GM18520 (cell line): ENCODE measurements around the gene ANKAR.
"Not testable (repeated sequence)": the region's sequence is repeated elsewhere in the genome, so short reads cannot be mapped to it uniquely, and the experiment has no call there.

ENCODE experiments used
- ATAC-seq: cut with Tn5 transposase; IDR thresholded peaks from one replicate; pipeline ENCODE4 v1.9.1; 2021; ENCODE audit not compliant: unreplicated experiment

The ANKAR gene

DNA sequence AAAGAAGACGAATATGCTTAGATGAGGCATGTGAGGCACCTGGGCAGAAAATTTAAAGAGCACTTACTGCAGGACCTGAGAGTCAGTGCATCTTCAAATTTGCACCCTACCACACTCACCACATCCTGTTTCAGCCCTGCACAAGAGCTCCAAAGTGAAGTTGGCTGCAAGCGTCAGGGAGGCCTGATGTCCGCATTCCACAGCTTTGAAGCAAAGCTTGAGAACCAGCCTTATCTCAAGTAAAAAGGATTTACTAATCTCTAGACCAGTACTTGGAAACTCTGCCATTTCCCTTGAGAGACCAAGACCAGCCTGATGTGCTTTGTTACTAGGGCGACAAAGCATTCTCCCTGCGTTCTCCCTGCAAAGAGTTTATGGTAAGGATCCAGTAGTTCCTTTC lies 16.6 kb upstream of the ANKAR start:
- peak; percentile 18 for ATAC-seq

DNA sequence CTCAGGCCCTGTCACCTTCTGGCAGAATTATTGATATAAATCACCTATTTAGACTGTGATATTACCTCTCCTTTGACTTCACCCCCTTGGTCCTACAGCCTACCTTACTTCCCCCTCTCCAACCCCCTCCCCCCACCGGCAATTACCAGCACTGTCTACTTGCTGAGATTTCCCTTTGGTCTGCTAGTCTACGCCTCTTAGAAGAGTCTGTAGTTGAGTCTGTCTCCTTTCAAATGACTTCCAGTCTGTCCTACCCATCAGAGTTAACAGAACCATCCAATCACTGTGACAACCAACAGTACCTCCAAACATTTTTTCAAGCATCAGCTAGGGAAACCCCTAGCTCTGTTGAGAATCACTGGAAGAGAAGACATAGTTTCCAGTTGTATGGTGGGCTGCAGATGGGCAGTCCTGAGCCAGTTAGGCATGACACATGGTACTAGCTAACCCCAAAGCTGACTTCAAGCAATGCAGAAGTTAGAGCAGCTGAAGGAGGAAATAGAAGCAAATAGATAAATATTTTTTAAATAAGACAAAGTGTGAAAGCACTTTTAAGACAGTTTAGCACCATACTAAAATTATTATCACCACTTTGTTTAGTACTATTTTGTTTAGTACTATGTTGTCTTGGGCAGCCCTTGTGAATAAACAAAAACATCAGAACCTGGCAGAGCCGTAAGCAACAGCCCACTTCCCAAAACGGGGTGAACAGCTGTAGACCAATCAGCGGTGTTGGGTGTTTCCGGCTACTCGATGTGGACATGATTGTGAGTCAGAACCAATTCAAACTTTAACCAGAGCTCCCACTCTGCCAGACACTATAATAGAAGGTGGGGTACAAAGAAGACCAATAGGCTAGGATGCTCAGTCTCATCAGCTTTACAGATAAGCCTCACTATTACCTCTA lies 15.9 kb upstream of the ANKAR start:
- ATAC-seq: no peak

DNA sequence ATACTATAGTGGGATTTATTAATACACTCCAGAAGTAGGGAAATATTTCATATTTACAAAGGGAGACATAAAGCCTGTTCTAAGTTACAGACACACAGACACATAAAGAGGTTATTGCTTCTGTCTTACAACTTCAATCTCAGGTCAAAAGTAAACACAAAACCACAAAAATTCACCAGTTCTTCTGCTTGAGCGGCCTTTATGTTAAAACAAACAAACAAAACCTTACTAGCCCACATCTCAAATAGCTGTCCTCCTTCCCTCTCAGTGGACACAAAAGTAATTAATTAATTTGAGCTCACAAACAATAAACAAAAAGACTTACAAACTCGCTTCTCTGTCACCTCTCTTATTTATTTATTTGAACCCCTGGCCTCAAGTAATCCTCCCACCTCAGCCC lies 14.7 kb upstream of the ANKAR start:
- no peak for ATAC-seq

DNA sequence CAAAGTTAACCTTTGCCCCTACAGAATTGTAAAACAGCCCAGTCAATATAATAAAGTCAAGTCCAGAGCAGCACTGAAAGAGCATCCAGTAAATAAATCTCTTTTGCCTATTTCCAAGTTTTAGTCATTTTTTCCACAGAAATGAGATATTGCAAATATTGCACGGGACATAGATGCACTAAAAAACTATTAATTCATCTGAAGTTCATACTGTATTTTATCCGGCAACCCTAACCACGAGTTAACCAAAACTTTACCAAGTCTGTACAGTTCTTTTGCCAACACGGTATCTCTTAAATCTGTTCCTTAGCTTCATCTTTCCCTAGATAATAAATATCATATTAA lies 13.7 kb upstream of the ANKAR start:
- ATAC-seq: no peak

DNA sequence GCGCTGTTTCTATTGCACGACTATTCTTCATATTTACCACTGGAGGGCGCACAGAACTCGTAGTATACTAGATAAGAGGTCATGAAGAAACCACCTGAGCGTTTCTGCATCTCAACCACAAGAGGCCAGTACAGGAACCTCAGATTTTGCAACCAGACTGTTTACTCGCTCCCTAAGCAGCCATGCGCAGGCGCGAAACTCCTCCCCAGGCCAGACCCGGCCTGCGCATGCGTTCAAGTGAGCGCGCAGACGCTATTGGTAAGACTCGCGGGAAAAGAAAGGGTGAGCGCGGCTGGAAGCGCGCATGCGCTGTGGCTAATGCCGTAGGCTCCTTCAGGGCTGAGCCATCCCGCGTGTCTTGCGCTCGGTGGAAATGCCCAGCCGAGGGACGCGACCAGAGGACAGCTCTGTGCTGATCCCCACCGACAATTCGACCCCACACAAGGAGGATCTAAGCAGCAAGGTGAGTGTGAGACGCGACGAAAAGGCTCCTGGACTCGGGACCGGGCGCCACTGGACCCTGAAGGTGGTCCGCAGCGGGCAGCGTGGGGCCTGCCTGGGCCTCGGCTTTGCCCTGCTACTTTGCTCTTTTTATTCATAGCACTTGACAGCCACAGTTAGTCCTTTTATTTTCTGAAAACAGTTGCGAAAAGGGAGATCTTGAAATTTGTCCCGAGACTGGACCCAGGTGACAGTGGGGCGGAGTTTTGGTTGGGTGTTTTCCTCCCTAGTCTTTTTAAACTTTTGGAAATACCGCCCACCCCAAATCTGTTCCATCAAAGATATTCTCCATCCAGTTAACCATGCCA lies 13.1 kb upstream of the ANKAR start, which contains the start of gene ASNSD1:
Gene ASNSD1 (plus strand): TSS at position 312 of the 809 bp plus-strand sequence. CDS start 4,674 bp downstream, outside the sequence.
- peak; percentile 96 for ATAC-seq

DNA sequence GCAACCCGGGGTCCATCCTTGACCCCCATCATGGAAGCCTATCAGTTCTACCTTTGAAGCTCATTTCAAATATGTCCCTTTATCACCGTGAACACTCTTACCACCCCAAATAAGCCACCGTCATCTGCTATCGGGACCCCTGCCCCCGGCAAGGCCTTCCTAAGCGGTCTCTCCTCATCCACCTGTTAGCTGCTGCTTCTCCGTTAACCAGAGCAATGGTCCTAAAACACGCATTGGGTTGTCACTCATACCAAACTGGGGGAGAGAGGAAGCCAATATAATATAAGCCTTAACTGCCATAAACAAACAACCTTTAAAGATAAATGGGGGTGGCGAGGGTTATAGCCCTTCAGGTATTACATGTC lies 12.5 kb upstream of the ANKAR start:
- no peak for ATAC-seq

DNA sequence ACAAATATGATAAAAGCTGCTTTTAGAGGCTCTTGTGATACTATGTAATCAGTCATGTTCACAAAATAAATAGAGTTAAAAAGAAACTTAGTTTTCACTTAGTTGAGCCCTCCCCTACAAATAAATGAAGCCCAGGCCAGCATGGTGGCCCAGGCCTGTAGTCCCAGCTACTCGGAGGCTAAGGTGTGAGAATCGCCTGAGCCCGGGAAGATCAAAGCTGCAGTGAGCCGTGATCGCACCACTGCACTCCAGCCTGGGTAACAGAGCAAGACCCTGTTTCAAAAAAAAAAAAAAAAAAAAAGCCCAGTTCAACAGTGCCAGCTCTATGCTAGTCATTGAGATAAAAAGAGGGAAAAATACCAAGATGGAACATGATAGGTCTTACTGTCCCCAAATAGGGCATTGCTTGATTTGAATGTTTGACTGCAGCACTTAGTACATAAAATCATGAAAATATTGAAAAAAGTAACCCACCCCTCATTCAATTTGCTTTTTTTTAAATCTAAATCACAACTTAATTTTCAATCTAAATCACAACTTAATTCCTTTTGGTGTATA lies 11.7 kb upstream of the ANKAR start:
- ATAC-seq: no peak

DNA sequence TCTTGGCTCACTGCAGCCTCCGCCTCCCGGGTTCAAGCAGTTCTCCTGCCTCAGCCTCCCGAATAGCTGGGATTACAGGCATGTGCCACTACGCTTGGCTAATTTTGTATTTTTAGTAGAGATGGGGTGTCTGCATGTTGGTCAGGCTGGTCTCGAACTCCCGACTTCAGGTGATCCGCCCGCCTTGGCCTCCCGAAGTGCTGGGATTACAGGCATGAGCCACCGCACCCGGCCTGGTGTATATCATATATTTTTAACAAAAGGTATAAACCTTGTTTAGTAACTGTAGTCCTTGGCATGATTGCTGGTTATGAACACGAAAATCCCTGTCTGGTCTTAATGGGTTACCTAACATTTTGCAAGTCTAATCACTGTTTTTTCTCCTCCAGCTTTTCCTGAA lies 11.2 kb upstream of the ANKAR start:
- ATAC-seq: not testable (repeated sequence)

DNA sequence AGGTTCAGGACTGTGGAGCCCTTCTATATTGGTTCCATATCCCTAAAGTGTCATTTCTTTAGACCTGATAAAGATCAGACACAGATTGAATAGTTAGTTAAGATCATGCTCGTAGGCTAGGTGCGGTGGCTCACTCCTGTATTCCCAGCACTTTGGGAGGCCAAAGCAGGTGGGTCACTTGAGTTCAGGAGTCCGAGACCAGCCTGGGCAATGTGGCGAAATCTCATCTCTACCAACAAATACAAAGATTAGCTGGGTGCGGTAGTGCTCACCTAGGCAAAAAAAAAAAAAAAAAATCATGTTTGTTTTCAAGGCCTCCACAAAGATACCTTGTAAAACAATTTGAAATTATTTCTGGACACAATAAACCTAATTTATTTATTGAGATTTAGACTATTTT lies 4.6 kb upstream of the ANKAR start:
- ATAC-seq: no peak

DNA sequence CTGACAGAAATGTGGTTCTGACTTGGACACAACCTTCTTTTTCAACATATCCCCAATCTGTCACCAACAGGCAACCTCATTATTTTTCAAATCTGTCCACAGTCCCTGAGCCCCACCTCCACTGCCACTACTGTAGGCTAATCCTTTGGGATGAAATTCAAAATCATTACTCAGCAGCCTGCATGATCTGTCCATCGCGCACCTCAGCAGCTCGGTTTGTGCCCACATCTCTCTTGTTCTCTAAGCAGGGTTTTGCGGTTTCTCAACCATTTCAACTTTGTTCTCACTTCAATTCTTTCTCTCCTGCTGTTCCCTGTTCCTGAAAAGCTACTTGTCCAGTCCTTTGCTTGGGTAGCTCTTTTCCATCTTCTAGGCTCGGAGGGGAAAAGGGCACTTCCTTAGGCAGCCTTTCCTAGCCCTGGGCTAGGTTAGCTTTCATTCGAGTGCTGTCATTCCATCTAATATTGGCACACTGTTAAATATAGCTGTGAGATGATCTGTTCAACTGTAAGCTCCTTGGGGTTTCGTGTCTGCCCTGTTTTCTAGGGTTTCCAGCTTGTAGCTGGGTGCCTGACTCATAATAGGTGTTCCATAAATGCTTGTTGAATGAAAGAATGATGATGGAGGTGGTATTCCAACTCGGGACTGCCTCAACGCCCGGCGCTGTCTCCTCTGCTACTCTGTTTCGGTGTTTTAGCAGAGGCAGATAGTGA lies 653 bp upstream of the ANKAR start:
- no peak for ATAC-seq

DNA sequence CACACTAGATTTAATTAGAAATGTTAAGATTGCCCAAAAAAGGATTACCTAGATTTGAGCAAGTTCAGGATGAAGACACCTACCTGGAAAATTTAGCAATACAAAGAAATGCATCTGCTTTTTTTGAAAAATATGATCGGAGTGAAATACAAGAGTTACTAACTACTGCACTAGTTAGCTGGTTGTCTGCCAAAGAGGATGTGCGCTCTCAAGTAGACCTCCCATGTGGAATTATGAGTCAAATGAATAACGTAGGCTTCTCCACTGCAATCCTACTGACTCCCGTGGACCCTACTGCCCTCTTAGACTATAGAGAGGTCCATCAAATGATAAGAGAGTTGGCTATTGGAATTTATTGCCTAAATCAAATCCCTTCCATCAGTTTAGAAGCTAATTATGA lies 2.0 kb downstream of the ANKAR start:
- ATAC-seq: no peak

DNA sequence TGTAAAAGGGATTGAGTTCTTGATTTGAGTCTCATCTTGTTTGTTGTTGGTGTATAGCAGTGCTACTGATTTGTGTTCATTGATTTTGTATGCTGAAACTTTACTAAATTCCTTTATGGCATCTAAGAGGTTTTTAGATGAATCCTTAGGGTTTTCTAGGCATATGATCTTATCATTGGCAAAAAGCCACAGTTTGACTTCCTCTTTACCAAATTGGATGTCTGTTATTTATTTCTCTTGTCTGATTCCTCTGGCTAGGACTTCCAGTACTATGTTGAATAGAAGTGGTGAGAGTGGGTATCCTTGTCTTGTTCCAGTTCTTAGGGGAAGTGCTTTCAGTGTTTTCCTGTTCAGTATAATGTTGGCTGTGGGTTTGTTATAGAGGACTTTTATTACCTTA lies 4.8 kb downstream of the ANKAR start:
- ATAC-seq: no peak

DNA sequence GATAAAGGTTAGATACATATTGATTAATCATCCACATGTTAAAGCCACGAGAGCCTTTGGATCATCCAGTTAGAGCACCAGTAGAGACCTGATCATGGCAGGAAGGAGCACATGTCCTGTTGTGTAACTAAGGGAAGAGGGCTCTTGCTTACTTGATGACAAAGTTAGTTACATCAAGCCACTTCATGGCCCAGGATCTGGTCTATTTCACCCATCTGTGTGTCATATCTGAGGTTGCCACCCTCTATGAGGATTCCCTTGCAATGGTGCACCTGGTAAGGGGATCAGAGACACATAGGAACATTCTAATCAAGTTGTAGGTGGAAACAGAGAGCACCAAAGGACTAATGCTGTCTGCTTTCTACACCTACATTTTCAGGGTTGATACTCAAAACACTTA lies 6.7 kb downstream of the ANKAR start:
- no peak for ATAC-seq

DNA sequence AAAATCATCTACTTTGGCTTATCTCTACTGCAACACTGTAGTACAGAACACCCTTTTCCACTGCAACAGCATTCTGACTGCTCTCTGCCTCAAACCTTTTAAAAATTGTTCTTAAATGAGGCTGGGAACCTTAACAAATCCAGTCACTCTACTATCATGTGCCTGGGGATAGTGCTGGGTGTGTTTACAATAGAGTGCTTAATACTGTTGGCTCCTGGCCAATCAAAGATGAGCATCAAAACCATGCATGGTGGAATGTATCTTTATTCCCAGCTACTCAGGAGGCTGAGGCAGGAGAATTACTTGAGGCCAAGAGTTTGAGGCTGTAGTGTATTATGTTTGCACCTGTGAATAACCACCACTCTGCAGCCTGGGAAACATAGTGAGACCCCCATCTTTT lies 7.4 kb downstream of the ANKAR start:
- no peak for ATAC-seq

DNA sequence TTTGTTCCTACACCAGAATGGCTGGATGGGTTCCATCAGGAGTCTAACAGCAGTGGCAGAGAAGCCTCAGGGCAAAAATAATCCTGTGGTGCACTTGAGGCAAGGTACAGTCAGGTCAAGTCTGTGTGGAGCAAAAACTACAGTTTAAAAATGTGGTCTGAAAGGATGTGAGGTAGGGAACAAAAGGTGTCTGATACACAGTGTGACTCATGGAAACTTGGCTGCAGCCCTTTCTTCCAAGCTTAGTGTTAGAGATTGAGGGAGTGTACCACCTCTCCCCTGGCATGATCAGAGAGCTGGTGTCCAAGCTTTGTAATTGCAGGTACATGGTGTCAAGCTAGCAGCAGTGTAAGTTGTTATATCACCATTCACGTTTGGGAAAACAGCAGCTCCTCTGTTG lies 8.9 kb downstream of the ANKAR start:
- no peak for ATAC-seq

DNA sequence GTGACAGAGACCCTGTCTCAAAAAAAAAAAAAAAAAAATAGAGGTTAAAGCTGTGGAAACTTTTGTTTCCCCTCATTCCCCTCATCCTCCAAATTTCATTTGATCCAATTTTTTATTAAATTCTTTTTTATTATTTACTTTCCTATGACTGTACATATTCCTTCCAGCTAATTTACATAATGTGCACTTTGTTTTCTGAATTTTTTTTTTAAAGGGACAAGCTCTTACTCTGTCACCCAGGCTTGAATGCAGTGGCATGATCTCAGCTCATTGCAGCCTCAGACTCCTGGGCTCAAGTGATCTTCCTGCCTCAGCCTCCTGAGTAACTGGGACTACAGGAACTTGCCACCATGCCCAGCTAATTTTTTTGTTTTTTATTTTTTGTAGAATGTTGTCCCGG lies 10.3 kb downstream of the ANKAR start:
- ATAC-seq: no peak

DNA sequence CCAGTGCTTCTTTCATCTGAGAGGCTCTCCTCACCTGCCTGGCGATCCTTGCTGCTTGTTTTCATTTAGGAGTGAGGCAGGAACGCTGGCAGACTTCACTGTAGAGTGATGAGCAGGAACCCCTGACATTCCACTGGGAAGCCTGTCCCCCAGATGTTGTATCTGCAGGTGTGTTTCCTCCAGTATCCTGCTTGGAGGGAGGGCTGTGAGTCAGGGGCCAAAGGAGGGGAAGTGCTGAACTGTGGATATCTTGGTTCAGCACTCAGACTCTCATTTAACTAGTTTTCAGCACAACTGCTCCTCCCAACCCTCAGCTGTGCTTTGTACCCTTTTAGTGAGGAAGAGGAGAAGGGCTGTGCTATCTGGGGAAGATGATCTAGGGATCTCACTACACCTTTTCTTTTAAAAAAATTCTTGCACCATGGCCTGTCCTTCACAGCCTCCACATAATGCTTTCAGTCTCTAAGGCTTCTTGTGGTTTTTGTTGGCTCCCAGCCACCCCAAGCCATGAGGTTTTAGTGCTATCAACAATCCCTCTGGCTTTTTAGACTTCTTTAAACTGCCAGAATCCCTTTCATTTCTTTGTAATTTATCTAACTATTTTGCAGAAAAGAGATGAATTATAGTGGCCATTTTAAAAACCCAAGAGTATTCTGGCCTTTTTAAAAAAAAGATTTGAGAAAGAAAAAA lies 11.2 kb downstream of the ANKAR start:
- peak; percentile 49 for ATAC-seq

DNA sequence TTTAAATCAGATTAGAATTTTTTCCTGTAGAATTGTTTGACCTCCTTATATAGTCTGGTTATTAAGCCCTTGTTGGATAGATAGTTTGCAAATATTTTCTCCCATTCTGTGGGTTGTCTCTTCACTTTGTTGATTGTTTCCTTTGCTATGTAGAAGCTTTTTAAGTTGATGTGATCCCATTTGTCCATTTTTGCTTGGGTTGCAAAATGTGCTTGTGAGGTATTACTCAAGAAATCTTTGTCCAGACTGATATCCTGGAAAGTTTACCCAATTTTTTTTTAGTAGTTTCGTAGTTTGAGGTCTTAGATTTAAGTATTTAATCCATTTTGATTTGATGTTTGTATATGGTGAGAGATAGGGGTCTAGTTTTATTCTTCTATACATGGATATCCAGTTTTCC lies 13.3 kb downstream of the ANKAR start:
- ATAC-seq: not testable (repeated sequence)

DNA sequence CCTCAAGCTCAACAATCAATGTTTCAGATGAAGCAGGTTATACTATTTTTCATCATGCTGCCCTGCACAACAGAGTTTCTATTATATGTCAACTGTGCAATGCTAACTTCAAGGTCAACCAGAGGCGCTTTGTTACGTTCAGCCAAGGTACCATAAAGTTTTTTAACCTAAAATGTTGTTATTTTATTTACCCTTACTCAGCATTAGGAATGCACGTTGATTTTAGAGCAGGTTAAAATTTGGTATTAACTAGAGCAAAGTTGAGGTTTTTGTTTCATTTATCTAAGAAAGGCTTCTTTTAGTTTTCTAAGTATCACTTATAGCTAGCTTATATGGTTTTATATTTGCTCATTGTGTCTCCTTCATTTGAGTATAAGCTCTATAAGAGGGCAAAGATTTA lies 21.8 kb downstream of the ANKAR start:
- no peak for ATAC-seq

DNA sequence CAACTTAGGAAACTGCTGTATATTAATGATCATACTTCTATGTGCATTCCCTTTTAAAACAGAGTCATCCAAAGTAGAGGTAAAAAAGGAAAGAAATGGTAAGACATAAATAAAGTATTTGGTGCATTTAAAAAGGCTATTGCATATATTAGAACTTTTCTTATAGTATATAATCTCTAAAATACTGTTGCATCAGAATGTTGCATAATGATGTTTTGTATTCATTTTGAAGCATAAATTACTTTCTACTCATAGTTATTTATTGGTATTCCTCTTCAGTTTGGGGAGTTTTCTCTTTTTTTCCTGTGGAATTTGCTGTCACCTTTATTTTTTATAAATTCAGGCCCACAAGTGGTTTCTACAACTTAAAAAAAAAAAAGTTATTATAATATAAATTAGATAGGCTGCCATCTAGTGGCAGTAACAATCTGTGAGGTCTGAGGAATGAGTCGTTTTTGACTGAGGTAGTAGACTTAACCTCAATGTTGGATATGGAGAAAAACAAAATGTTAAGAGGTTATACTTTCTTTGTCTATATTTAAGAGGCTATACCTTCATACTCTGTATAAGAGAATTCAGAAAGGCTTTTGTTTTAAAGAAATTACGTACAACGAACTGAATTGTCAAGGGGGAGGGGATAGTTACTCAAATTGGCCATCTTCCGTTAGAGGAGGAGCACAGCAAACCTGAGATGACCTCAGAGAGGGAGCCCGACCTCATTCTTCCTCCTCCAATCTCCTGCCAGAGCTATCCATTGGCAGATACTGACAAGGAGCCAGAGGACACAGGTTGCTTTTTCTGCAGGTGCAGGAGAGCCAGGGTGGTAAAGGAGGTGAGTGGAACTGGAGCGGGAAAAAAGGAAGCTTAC lies 23.8 kb downstream of the ANKAR start:
- no peak for ATAC-seq
